ENCODE results near the gene SOX12.

Gene SOX12

DNA sequence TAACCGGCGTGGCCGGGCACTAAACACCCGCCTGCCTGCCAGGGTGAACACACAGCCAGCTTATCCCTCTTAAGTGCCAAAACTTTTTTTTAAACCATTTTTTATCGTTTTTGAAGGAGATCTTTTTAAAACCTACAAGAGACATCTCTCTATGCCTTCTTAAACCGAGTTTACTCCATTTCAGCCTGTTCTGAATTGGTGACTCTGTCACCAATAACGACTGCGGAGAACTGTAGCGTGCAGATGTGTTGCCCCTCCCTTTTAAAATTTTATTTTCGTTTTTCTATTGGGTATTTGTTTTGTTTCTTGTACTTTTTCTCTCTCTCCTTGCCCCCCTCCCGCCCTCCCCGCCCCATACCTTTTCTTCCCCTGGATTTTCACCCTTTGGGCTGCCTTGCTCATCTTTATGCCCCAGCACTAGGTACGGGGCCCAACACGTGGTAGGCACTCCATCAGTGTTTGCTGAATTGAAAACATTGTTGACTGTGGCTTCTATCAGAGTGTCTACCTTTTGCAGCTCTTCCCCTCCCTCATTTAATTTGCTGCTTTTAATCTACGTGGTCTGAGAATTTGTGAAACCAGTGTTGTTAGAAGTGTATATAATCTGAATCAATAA lies 26.5 kb upstream of the SOX12 start:
- H3K27me3 ChIP-seq (replicated peaks; ENCODE audit: insufficient read depth, low read length), result no peaks in the 10 kb centered on the region
- H3K36me3 ChIP-seq (replicated peaks; ENCODE audit: insufficient read depth, low read length), result no peaks in the 10 kb centered on the region
- H4K20me1 ChIP-seq (ENCODE audit: insufficient read depth, low read length), result peaks cover 4% of the 10 kb centered on the region
- H3K9ac ChIP-seq (ENCODE audit: low read length), result peak overlapping the region; percentile 91; the same call in 1 of the 2 replicates
- H3K79me2 ChIP-seq (ENCODE audit: low read length), result peaks cover 40% of the 10 kb centered on the region
- no peaks in the 10 kb centered on the region for H3K9me3 ChIP-seq (replicated peaks; ENCODE audit: insufficient read depth, low read length)
- H3K4me3 ChIP-seq (ENCODE audit: low read length), result peak overlapping the region; percentile 89
- DNase-seq, result no peak
- peaks cover 36% of the 10 kb centered on the region for H3K4me1 ChIP-seq (ENCODE audit: low read length)
- no peaks in the 10 kb centered on the region for H3K9me2 ChIP-seq (replicated peaks; ENCODE audit: insufficient read depth, low read length)
- peak overlapping the region; percentile 76; the same call in 1 of the 2 replicates for H3K27ac ChIP-seq (ENCODE audit: low read length)
- peak overlapping the region; percentile 89 for H3K4me2 ChIP-seq (ENCODE audit: low read depth, low read length)
- peaks cover 13% of the 10 kb centered on the region for H3F3A ChIP-seq (ENCODE audit: insufficient read depth, low read length)
- H2AFZ ChIP-seq (ENCODE audit: low read length), result no peak overlapping the region
- TF ChIP-seq, protein P1, sequence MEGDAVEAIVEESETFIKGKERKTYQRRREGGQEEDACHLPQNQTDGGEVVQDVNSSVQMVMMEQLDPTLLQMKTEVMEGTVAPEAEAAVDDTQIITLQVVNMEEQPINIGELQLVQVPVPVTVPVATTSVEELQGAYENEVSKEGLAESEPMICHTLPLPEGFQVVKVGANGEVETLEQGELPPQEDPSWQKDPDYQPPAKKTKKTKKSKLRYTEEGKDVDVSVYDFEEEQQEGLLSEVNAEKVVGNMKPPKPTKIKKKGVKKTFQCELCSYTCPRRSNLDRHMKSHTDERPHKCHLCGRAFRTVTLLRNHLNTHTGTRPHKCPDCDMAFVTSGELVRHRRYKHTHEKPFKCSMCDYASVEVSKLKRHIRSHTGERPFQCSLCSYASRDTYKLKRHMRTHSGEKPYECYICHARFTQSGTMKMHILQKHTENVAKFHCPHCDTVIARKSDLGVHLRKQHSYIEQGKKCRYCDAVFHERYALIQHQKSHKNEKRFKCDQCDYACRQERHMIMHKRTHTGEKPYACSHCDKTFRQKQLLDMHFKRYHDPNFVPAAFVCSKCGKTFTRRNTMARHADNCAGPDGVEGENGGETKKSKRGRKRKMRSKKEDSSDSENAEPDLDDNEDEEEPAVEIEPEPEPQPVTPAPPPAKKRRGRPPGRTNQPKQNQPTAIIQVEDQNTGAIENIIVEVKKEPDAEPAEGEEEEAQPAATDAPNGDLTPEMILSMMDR (IDR thresholded peaks at IDR 0.05; ENCODE audit: low read length), result no peak
- TF ChIP-seq EZH2phosphoT487 (IDR thresholded peaks at IDR 0.05; ENCODE audit: low read length) (no peak), EZH2 (optimal IDR thresholded peaks at IDR 0.05; ENCODE audit: low read depth, low read length) (no peak)

DNA sequence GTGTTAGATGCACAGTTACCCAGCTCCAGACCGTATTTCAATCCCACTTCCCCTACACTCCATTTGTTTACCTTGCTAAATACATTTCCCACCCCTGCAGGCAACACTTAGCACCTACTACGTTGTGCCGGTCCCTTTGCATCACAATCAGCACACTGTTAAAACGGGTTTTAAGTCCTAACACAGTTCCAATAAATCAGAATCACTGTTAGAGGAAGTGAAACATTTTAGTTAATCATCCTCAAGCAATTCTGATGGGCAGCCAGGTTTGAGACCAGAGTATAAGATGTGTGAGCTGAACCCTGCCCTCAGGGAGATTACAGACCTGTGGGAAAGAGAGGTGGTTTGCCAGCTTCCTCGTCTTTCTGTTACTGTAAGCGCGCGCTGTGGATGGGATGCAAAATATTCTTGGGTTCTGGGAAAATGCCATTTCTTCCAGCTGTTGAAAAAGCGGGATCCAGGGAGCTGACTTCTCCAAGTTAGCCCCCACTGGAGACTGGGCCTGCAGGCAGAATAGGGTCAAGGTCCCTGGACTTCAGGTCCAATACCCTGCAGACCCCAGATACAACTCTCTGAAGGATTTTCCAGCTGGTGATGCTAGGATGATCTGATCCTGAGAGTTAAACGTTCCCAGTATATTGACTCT lies 24.9 kb upstream of the SOX12 start:
- DNase-seq, result no peak
- no peak overlapping the region for H3K9ac ChIP-seq (ENCODE audit: low read length)
- peaks cover 36% of the 10 kb centered on the region for H3K4me1 ChIP-seq (ENCODE audit: low read length)
- no peak overlapping the region for H3K27ac ChIP-seq (ENCODE audit: low read length)
- no peaks in the 10 kb centered on the region for H3K36me3 ChIP-seq (replicated peaks; ENCODE audit: insufficient read depth, low read length)
- H3K4me2 ChIP-seq (ENCODE audit: low read depth, low read length), result peak overlapping the region; percentile 89; the same call in 1 of the 2 replicates
- peaks cover 13% of the 10 kb centered on the region for H3F3A ChIP-seq (ENCODE audit: insufficient read depth, low read length)
- H2AFZ ChIP-seq (ENCODE audit: low read length), result no peak overlapping the region
- H3K9me2 ChIP-seq (replicated peaks; ENCODE audit: insufficient read depth, low read length), result no peaks in the 10 kb centered on the region
- no peak overlapping the region for H3K4me3 ChIP-seq (ENCODE audit: low read length)
- peaks cover 40% of the 10 kb centered on the region for H3K79me2 ChIP-seq (ENCODE audit: low read length)
- no peaks in the 10 kb centered on the region for H3K27me3 ChIP-seq (replicated peaks; ENCODE audit: insufficient read depth, low read length)
- H3K9me3 ChIP-seq (replicated peaks; ENCODE audit: insufficient read depth, low read length), result no peaks in the 10 kb centered on the region
- H4K20me1 ChIP-seq (ENCODE audit: insufficient read depth, low read length), result peaks cover 4% of the 10 kb centered on the region
- TF ChIP-seq EZH2phosphoT487 (IDR thresholded peaks at IDR 0.05; ENCODE audit: low read length) (no peak), EZH2 (optimal IDR thresholded peaks at IDR 0.05; ENCODE audit: low read depth, low read length) (no peak)
- TF ChIP-seq, protein P1 (IDR thresholded peaks at IDR 0.05; ENCODE audit: low read length), result no peak

- Histone ChIP-seq H3K4me3 (ENCODE audit: low read length) (no peak overlapping the region), H4K20me1 (ENCODE audit: insufficient read depth, low read length) (peaks cover 4% of the 10 kb centered on the region), H3K9ac (ENCODE audit: low read length) (no peak overlapping the region), H3K27ac (ENCODE audit: low read length) (no peak overlapping the region), H2AFZ (ENCODE audit: low read length) (no peak overlapping the region), H3K9me2 (replicated peaks; ENCODE audit: insufficient read depth, low read length) (no peaks in the 10 kb centered on the region), H3K4me2 (ENCODE audit: low read depth, low read length) (no peak overlapping the region), H3K9me3 (replicated peaks; ENCODE audit: insufficient read depth, low read length) (no peaks in the 10 kb centered on the region), H3F3A (ENCODE audit: insufficient read depth, low read length) (peaks cover 7% of the 10 kb centered on the region), H3K79me2 (ENCODE audit: low read length) (peaks cover 33% of the 10 kb centered on the region), H3K36me3 (replicated peaks; ENCODE audit: insufficient read depth, low read length) (no peaks in the 10 kb centered on the region), H3K27me3 (replicated peaks; ENCODE audit: insufficient read depth, low read length) (no peaks in the 10 kb centered on the region), H3K4me1 (ENCODE audit: low read length) (peaks cover 32% of the 10 kb centered on the region)
- DNase-seq, result no peak
- TF ChIP-seq EZH2phosphoT487 (IDR thresholded peaks at IDR 0.05; ENCODE audit: low read length), result no peak
- TF ChIP-seq EZH2 (optimal IDR thresholded peaks at IDR 0.05; ENCODE audit: low read depth, low read length), result no peak
- TF ChIP-seq, protein P1 (IDR thresholded peaks at IDR 0.05; ENCODE audit: low read length), result no peak
Measured at GRCh38 chr20:301886-302848, 23.2 kb upstream of the SOX12 start.

Measured in MM.1S (cell line).